VCaP (cell line): ENCODE data around the gene POLR1A.
A peak's percentile ranks its signal among the peaks of the same experiment; 100 is the strongest.

Experiments used
- H3K27ac ChIP-seq: fragments of 450-650 bp; 2 replicates; pipeline ENCODE4 v1.5.1; 2017
- CTCF ChIP-seq: fragments of 450-650 bp; conservative IDR thresholded peaks from 2 replicates; pipeline ENCODE4 v1.5.1; 2017; ENCODE audit warnings: mild to moderate bottlenecking, moderate library complexity

Gene POLR1A

GRCh38 chr2:86105252-86105968 is at the start of gene POLR1A:
TSS of gene POLR1A (minus strand) at chr2:86105886. CDS start at chr2:86105776, 110 bp downstream.
- TF ChIP-seq CTCF = no peak
- H3K27ac ChIP-seq = peak within 1 kb of the TSS; percentile 83

- no peak for TF ChIP-seq CTCF
- no peak overlapping the region for H3K27ac ChIP-seq
These were observed 44.8 kb upstream of the POLR1A start for GRCh38 chr2:86150502-86150901.

- no peak overlapping the region for H3K27ac ChIP-seq
- no peak for TF ChIP-seq CTCF
These were observed 42.1 kb upstream of the POLR1A start for GRCh38 chr2:86147793-86148192.

GRCh38 chr2:86143926-86144685 is 38.4 kb upstream of the POLR1A start:
- H3K27ac ChIP-seq = no peak overlapping the region
- TF ChIP-seq CTCF = no peak

GRCh38 chr2:86143307-86143706 is 37.6 kb upstream of the POLR1A start:
- TF ChIP-seq CTCF = no peak
- no peak overlapping the region for H3K27ac ChIP-seq

- TF ChIP-seq CTCF = no peak
- no peak overlapping the region for H3K27ac ChIP-seq
These were observed 37.0 kb upstream of the POLR1A start for GRCh38 chr2:86142436-86143257.

- no peak overlapping the region for H3K27ac ChIP-seq
- TF ChIP-seq CTCF = no peak
These were observed 35.3 kb upstream of the POLR1A start for GRCh38 chr2:86140969-86141392.
